ENCODE data around the gene LRRC10B.

The LRRC10B gene

GRCh38 chr11:61549662-61550568 lies 41.4 kb downstream of the LRRC10B start:
- FAIRE-seq, result no peak

DNA sequence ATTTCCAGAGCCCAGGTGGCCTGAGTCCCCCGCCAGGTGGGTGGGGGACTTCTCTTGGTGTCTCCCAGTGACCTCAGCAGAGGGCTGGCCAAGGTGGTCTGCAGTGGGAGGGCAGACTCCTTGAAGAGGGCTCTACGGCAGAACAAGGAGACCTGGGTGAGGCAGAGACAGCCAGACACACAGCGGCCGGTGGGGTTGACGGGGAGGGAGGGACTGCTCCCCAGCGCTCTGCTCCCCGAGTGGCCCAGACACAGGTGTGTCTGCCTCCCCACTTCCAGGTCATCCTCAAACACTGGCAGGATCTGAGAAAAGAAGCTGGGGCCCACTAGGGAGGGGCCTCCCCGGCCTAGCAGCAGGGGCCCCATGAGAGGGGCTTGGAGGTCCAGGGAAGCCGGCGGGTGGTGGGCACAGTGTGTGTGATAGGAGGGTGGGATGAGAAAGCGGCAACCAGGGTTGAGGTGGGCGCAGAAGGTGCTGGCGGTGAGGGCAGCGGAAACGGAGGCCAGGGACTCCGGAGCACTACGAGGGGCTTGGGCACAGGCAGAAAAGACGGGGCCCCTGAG lies 42.2 kb downstream of the LRRC10B start:
- FAIRE-seq, result no peak

DNA sequence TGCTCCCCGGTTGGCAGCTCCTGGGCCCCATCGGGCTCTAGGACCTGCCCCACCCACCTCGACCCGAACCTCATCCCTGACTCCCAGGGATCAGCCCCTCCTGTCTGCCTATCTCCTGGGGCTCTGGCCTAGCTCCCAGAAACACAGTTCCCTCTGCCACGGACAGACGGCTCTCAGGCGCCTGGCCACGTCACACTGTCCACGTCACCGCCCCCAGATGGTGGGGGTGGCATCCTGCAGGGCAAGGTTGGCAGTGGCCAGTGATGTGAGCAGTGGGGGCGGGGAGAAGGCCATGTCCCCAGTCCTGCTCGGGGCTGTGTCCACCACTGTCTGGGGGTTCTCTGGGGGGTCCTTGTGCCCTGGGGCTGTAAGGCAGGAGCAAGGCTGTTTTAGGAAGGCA lies 43.1 kb downstream of the LRRC10B start:
- FAIRE-seq, result no peak

DNA sequence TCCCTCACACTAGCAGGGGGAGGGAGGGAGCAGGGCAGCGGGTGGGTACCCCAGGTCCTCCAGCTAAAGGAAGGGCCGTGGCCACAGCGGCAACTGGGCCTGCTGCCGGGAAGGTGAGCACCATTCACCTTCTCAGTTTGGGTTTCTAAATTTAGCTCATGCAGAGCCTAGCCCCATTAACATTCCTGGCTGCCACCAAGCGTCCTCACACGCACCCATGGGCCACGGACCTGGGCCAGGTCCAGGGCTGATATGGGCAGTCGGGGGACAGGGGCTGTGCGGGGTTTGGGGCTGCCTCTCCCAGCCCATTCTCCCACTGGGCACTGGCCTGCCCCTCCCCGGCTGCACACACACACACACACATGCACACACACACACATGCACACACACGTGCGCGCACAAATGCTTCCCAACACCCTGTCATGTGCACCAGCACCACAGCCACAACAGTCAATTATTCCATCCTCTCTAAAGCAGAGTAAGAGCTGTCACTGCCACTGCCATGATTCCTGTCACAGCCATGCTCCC lies 43.6 kb downstream of the LRRC10B start:
- no peak for FAIRE-seq

GRCh38 chr11:61553373-61554171 lies 45.0 kb downstream of the LRRC10B start:
- no peak for FAIRE-seq

GRCh38 chr11:61554172-61554988 lies 45.8 kb downstream of the LRRC10B start:
- no peak for FAIRE-seq

- FAIRE-seq, result no peak
Observed at GRCh38 chr11:61555051-61555969, 46.8 kb downstream of the LRRC10B start.

- no peak for FAIRE-seq
Observed at GRCh38 chr11:61555978-61556377, 47.4 kb downstream of the LRRC10B start.

- no peak for FAIRE-seq
Observed at GRCh38 chr11:61556621-61557020, 48.1 kb downstream of the LRRC10B start.

Measured in G401.6 (cell line).